Inflammatory macrophage (primary cell): ENCODE measurements around the gene CAPN13.

Experiments used
- DNase-seq, 2 donors: peaks; one replicate each; pipeline ENCODE4 v3.0.0-alpha.2; 2020 to 2022

CAPN13 gene

GRCh38 chr2:30679426-30680088 is 127.7 kb downstream of the CAPN13 start:
- DNase-seq = no peak

DNA sequence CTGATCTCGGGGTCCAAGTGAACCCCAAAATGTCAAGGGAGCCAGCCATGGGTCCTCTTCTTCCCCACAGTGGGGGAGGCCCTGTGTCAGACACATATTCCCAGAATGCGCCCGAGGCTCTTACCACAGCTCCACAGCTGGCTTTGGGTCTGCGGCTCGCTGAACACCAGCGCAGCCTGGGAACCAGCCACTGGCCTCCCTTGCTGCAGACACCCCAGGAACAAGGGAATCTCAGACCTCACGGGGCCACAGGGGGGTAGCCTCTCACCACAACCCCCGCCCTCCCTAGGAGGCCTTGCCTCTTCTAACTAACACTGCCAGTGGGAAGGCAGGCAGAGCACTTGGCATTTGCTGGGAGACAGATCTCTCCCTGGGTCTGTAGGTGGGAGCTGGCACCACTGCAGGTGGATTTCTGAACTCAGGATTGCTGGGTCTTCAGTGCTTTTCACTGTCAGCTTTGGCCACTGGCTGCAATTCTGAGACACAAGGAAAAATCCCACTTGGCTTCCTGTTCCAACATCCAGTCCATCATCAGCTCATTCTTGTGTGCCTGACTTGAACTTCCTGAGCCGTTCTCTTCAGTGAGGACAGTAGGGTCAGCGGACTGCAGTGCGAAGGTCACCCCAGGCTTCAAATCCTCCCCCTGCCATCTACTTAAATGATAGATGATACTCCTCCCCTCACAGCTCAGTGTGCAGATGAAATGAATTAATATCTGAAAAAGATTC is 128.7 kb downstream of the CAPN13 start:
- no peak for DNase-seq

GRCh38 chr2:30677861-30678385 is 129.3 kb downstream of the CAPN13 start:
- no peak for DNase-seq

DNA sequence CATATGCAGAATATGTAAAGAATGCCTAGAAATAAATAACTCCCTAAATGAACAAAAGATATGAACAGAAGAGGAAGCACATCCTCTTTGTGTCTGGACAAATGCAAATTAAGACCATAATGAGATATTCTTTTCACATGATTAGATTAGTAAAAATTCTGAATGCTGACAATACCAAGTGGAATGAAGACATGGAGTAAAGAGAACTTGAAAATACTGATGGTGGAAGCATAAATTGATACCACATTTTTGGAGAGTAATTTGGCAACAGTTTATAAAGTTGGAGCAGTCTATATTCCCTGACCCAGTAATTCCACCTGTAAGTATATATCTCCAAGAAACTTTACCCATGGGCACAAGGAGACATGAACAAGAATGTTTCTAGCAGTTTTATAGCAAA is 130.0 kb downstream of the CAPN13 start:
- no peak for DNase-seq

DNA sequence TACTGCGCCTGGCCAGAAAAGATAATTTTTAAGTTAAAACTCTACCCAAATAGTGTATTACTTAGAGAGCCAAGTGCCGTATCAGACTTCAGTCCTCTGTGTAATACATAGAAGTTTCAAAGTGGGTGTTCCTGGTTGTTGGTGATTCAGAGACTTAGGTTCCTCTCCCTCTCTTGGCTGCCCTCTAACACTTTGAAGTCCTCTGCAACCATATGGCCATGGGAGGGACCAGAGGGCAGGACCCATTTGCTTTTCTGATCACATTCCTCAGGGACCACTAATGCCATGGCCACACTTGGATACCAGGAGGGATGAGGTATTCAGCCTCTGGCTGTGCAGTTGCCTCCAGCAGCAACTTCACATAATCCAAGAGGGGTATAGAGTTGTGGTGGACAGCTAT is 131.5 kb downstream of the CAPN13 start:
- DNase-seq = no peak

- no peak for DNase-seq
Observed at GRCh38 chr2:30673127-30673526, 134.1 kb downstream of the CAPN13 start.
